Fibroblast of skin of back (primary cell): ENCODE measurements around the gene SUSD5.
"Not testable (repeated sequence)": the region's sequence is repeated elsewhere in the genome, so short reads cannot be mapped to it uniquely, and the experiment has no call there.

Experiments
- DNase-seq: peaks from one replicate; pipeline ENCODE4 v3.0.0-alpha.2; 2013

Gene SUSD5

DNA sequence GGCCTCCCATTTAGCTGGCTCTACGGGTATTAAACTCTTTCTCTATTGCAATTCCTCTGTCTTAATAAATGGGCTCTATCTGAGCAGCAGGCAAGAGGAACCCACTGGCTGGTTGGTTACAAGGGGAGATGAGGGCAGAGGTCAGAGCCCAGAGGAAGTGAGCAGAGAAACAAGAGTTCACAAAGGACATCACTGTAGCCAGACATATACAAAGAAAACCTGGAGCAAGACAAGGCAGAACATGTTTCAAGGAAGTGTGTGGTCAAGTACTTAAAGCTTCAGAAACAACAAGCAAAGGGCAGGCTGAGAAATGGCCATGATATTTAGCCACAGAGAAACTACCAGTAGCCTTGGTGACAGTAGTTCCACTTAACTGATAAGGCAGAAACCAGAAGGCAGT lies 24.3 kb downstream of the SUSD5 start:
- DNase-seq, result no peak

DNA sequence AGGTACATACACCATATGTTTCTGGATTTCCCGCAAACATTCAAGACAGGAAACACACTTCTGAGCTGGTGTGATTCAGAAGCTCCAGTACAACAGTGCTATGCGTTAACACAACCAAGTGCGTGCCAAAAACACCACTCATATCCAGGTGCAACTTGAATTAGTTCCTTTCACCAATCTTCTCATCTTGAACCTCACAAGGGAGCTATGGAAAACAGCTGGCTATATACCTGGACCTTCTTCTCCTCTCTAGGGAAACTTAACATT lies 31.3 kb downstream of the SUSD5 start:
- DNase-seq, result no peak

DNA sequence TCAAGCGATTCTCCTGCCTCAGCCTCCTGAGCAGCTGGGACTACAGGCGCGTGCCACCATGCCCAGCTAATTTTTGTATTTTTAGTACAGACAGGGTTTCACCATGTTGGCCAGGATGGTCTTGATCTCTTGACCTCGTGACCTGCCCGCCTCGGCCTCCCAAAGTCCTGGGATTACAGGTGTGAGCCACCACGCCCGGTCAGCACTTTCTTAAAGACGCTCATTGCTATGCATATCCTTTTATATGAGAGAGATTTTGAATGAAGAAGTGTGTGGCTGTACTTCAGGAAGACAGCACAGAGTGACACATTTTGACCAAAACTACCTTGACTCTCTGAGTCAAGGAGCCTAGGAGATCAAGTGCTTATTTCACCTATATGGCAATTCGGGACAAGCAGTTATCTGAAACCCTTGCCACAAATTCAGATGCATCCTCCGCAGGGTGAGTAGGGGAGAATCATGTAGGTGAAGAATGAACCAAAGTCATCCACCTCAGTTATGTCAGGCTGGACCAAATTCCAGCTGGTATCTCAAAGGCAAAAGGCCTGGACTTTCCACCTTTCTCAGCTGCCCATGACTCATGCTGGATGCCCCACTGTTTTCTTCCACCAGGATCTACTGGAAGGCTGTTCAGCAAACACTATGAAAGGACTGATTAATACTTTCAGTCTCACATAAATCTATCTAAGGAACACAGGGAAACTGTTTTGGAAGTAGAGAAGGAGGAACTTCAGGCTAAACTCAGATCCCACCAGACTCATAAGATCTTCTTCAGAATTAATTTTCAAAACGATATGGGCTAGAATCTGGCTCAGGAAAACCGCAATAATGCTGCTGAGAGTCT lies 31.9 kb downstream of the SUSD5 start:
- peak; percentile 16 for DNase-seq

GRCh38 chr3:33184863-33185262 lies 33.7 kb downstream of the SUSD5 start:
- DNase-seq, result no peak

GRCh38 chr3:33181641-33182040 lies 37.0 kb downstream of the SUSD5 start:
- not testable (repeated sequence) for DNase-seq

DNA sequence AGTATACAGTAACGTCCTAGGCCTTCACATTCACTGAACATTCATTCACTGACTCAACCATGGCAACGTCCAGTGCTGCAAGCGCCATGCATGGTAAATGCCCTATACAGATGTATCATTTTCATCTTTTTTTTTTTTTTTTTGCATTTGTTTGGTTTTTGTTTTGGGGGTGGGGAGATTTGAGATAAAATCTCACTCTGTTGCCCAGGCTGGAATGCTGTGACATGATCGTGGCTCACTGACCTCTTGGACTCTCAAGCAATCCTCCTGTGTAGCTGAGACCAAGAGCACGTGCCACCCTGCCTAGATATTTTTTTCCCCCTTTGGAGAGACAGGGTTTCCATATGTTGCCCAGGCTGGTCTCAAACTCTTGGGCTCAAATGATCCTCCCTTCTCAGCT lies 37.4 kb downstream of the SUSD5 start:
- no peak for DNase-seq

GRCh38 chr3:33179132-33179531 lies 39.5 kb downstream of the SUSD5 start:
- DNase-seq, result no peak

DNA sequence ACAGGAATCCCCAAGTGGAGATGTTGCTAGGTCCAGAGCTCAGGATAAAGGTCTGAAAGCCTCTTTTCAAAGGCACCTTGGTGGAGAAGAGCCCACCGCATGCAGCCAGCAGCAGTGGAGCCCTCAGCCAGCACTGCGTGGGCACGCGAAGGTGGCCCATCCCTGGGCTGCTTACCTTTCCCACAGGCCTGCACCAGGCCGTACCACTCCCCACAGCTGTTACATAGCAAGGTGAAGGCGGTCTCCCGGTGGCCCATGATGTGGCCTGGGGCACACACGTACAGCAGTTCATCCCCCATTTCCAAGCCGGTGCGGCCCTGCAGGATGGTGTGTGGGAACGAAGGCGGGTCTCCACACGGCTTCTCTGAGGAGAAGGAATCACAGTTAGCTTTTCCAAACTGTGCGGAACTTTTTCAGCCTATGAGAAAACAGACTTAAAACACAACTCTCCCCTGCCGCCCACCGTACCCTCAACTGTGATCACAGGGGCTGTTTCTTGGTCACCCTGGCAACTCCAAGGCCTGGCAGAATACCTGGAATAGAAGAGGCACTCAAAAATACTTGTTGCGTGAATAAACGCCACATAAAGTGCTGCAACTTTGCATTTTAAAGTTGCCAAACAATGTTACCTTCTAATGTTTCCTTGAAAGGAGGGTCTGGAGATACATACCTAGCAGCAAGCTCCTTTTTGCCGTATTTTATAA lies 43.7 kb downstream of the SUSD5 start:
- DNase-seq, result no peak

DNA sequence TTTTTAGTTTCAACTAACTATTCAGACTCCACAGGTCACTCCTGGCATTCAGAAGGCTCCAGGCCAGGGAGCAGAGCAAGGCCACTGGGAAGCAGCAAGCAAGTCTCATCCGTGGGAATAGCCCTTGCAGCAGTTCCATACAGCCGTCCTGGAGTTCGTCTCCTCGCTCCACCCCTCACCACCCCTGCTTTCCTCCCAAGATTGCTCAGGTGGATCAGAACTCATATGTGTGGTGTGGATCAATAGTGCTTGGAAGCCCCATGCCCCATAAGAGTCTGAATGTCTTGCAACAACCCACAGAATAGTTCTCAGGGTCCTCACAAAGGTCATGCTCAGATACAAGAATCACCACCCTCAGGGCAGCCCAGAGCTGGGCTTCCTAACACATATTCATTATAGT lies 44.5 kb downstream of the SUSD5 start:
- DNase-seq, result no peak

GRCh38 chr3:33173672-33174071 lies 44.9 kb downstream of the SUSD5 start:
- no peak for DNase-seq

GRCh38 chr3:33173103-33173502 lies 45.5 kb downstream of the SUSD5 start:
- no peak for DNase-seq

- DNase-seq, result no peak
Observed at GRCh38 chr3:33171580-33171979, 47.0 kb downstream of the SUSD5 start.

- no peak for DNase-seq
Observed at GRCh38 chr3:33170531-33170930, 48.1 kb downstream of the SUSD5 start.

DNA sequence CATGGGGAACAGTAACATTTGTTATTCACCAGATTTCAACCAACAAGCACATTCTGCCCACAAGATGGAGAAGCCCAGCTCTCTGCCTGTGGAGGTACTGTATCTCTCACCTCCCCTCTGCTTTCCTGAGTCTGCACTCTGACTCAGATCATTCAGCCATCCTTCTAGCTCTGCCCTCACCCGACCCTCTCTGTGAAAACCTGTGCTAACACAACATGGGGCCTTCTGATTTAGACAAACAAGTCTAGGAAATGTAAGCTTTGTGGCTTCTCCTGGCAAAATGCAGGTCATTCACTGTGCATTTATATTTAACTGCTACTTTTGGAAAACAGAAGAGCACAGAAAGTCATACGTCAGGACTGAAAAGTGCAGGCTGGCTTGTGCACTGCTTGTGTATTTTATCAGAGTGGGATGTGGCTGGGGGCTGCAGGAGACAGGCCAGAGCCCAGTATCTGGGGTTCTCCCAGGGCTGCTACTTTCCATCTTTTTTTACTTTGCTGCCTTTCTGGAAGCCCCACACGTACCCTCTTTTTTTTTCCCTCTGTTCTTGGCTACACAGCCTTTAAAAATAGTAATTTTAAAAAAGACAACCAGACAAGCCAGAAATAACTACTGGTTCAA lies 50.8 kb downstream of the SUSD5 start:
- DNase-seq, result no peak

- DNase-seq, result no peak
Observed at GRCh38 chr3:33167284-33167683, 51.3 kb downstream of the SUSD5 start.

DNA sequence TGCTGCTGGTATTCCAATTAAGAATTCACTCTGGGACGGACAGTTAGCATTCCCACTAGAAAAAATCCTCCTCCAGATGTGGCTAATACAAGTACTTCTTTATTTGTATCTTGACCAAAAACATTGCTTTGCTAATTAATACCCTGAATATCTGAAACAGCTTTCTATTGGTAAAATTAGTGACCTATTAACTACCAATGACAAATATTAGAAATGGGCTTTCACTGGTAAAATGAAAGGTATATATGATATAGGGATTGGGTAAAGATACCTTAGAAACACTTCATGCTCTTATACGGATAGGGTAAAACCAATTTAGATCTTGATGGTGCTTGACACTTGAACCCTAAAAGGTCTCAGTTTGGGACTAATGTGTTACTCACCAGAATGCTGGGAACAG lies 52.5 kb downstream of the SUSD5 start:
- no peak for DNase-seq

- DNase-seq, result no peak
Observed at GRCh38 chr3:33165372-33165771, 53.2 kb downstream of the SUSD5 start.

DNA sequence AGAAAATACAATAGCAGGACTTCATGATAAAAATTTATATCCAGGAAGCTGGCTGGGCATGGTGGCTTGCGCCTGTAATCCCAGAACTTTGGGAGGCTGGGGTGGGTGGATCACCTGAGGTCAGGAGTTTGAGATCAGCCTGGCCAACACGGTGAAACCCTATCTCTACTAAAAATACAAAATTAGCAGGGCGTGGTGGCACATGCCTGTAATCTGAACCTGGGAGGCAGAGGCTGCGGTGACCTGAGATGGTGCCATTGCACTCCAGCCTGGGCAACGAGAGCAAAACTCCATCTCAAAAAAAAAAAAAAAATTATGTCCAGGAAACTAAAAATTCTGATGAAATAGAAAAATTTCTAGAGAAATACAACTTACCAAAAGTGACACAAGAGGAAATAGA lies 56.0 kb downstream of the SUSD5 start:
- not testable (repeated sequence) for DNase-seq

DNA sequence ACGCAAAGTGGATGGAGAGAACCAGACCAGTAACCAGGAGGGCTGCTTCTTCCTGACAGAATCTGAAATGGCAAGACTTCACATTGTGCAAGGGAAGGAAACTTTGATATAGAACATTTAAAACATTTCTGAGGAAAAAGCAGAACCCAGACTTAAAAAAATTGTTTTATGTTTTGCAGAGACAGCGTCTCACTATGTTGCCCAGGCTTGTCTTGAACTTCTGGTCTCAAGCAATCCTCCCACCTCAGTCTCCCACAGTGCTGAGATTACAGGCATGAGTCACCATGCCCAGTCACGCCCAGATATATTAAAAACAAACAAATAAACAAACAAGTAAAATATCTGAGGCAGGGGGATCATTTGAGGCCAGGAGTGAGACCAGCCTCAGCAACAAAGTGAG lies 58.6 kb downstream of the SUSD5 start:
- DNase-seq, result no peak

DNA sequence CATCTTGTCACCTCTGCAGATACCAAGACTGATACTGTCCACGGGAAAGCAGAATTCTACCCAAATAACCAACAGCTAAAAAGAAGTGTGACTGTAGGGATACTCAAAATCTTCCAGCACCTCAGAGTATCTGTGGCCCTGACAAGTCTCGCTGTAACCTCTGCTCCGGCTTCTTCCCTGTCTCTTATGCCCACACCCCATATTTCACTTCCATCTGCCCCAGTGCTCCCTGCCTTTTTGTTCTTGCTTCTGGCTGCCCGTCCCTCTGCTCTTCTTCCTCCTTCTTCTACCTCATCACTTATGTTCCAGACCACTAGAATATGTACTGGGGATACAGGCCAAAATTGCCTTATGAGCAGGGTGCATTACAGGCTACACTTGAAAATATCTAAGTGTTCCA lies 59.4 kb downstream of the SUSD5 start:
- no peak for DNase-seq

DNA sequence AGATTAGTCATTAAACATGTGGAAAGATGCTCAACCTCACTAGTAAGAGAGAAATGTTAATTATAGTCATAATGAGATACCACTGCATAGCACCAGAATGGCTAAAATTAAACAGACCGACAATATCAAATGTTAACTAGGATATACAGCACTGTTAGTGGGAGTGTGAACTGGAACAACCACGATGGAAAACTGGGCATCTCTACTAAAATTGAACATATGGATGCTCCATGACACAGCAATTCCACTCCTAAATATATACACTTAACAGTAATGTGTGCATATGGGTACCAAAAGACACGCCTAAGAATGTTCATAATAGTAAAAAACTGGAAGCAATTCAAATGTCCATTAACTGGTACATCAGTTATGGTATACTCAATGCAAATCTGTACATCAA lies 63.3 kb downstream of the SUSD5 start:
- DNase-seq, result no peak

- no peak for DNase-seq
Observed at GRCh38 chr3:33153782-33154181, 64.8 kb downstream of the SUSD5 start.

GRCh38 chr3:33152363-33153360 lies 65.9 kb downstream of the SUSD5 start:
- peak; percentile 48 for DNase-seq
